H9 (cell line): ENCODE data around the gene GBP5. TPM values are rescaled to one million over a fixed set of nuclear protein-coding genes. Genes with fewer than 3 reads are reported as not detected.

Experiments
- DNase-seq: peaks from one replicate; pipeline ENCODE4 v3.0.0-alpha.2; 2017
- H2AFZ ChIP-seq: one replicate; pipeline ENCODE4 v1.6.1; 2013; ENCODE audit warnings: mild to moderate bottlenecking, low read length, control low read depth, moderate library complexity
- H2AK5ac ChIP-seq: 2 replicates; pipeline ENCODE4 v1.6.1; 2013; ENCODE audit warnings: low read length, control low read depth, mixed read lengths; ENCODE audit not compliant: insufficient read length
- H2BK120ac ChIP-seq: one replicate; pipeline ENCODE4 v1.6.1; 2013; ENCODE audit warnings: low read depth, mild to moderate bottlenecking, low read length, control low read depth, inconsistent platforms; ENCODE audit not compliant: poor library complexity, severe bottlenecking
- H2BK12ac ChIP-seq: 2 replicates; pipeline ENCODE4 v1.6.1; 2013; ENCODE audit warnings: low read length, control low read depth, mixed read lengths, low read depth; ENCODE audit not compliant: insufficient read length
- H2BK15ac ChIP-seq: 2 replicates; pipeline ENCODE4 v1.6.1; 2013; ENCODE audit warnings: low read depth, low read length, control low read depth
- H2BK20ac ChIP-seq: one replicate; pipeline ENCODE4 v1.6.1; 2013; ENCODE audit warnings: low read depth, mild to moderate bottlenecking, low read length, control low read depth, inconsistent platforms; ENCODE audit not compliant: poor library complexity, severe bottlenecking
- H2BK5ac ChIP-seq: 2 replicates; pipeline ENCODE4 v1.6.1; 2013; ENCODE audit warnings: low read length, control low read depth, mixed read lengths; ENCODE audit not compliant: insufficient read length
- H3K14ac ChIP-seq: 2 replicates; pipeline ENCODE4 v1.6.1; 2013; ENCODE audit warnings: low read length, control low read depth; ENCODE audit not compliant: insufficient read depth
- H3K18ac ChIP-seq: 2 replicates; pipeline ENCODE4 v1.6.1; 2013; ENCODE audit warnings: low read depth, mild to moderate bottlenecking, mixed read lengths, low read length, control low read depth; ENCODE audit not compliant: insufficient read length
- H3K23ac ChIP-seq: 2 replicates; pipeline ENCODE4 v1.6.1; 2013; ENCODE audit warnings: low read length, control low read depth, mixed read lengths, low read depth; ENCODE audit not compliant: insufficient read length
- H3K23me2 ChIP-seq: 2 replicates; pipeline ENCODE4 v1.6.1; 2013; ENCODE audit warnings: low read depth, mild to moderate bottlenecking, mixed read lengths, low read length, control low read depth; ENCODE audit not compliant: insufficient read length, poor library complexity, severe bottlenecking
- H3K27ac ChIP-seq: 2 replicates; pipeline ENCODE4 v1.5.1; 2013; ENCODE audit warnings: low read length, control low read depth, mixed read lengths, low read depth; ENCODE audit not compliant: insufficient read length
- H3K27me3 ChIP-seq: 2 replicates; pipeline ENCODE4 v1.6.1; 2013; ENCODE audit warnings: low read length, control low read depth, inconsistent platforms; ENCODE audit not compliant: insufficient read depth
- H3K4ac ChIP-seq: 2 replicates; pipeline ENCODE4 v1.6.1; 2013; ENCODE audit warnings: low read depth, mild to moderate bottlenecking, control low read depth, inconsistent platforms, low read length, moderate library complexity
- H3K4me1 ChIP-seq: 2 replicates; pipeline ENCODE4 v1.6.1; 2013; ENCODE audit warnings: low read length, control low read depth, inconsistent platforms; ENCODE audit not compliant: insufficient read depth
- H3K4me2 ChIP-seq: 2 replicates; pipeline ENCODE4 v1.6.1; 2013; ENCODE audit warnings: low read length, control low read depth, mixed read lengths; ENCODE audit not compliant: insufficient read length, insufficient read depth
- H3K56ac ChIP-seq: 2 replicates; pipeline ENCODE4 v1.6.1; 2013; ENCODE audit warnings: low read depth, mild to moderate bottlenecking, mixed read lengths, low read length, control low read depth; ENCODE audit not compliant: insufficient read length
- H3K79me1 ChIP-seq: 2 replicates; pipeline ENCODE4 v1.6.1; 2013; ENCODE audit warnings: low read depth, mild to moderate bottlenecking, moderate library complexity, low read length, control low read depth, inconsistent platforms; ENCODE audit not compliant: insufficient read depth, poor library complexity, severe bottlenecking
- H3K79me2 ChIP-seq: 2 replicates; pipeline ENCODE4 v1.6.1; 2013; ENCODE audit warnings: low read length, control low read depth, inconsistent platforms; ENCODE audit not compliant: insufficient read depth
- H3K9ac ChIP-seq: 2 replicates; pipeline ENCODE4 v1.6.1; 2013; ENCODE audit warnings: low read length, control low read depth, mixed read lengths; ENCODE audit not compliant: insufficient read length; ENCODE audit errors: extremely low read depth
- H3K9me3 ChIP-seq: one replicate; pipeline ENCODE4 v1.6.1; 2013; ENCODE audit warnings: low read depth, low read length, inconsistent platforms; ENCODE audit not compliant: control insufficient read depth
- H3T11ph ChIP-seq: one replicate; pipeline ENCODE4 v1.6.1; 2013; ENCODE audit warnings: mild to moderate bottlenecking, low read length, control low read depth, inconsistent platforms
- H4K20me1 ChIP-seq: one replicate; pipeline ENCODE4 v1.6.1; 2013; ENCODE audit not compliant: control insufficient read depth, insufficient read length, insufficient read depth
- H4K5ac ChIP-seq: 2 replicates; pipeline ENCODE4 v1.6.1; 2013; ENCODE audit warnings: low read depth, mild to moderate bottlenecking, mixed read lengths, low read length, control low read depth; ENCODE audit not compliant: insufficient read length
- H4K8ac ChIP-seq: replicated peaks from 2 replicates; pipeline ENCODE4 v1.6.1; 2013; ENCODE audit warnings: low read length, control low read depth, mixed read lengths, low read depth; ENCODE audit not compliant: insufficient read length
- H4K91ac ChIP-seq: 2 replicates; pipeline ENCODE4 v1.6.1; 2013; ENCODE audit warnings: low read depth, mild to moderate bottlenecking, moderate library complexity, mixed read lengths, low read length, control low read depth; ENCODE audit not compliant: insufficient read length
- H3K27ac Mint-ChIP-seq, 3 experiments: 2 replicates in 2 of 3; 3 replicates in 1 of 3; pipeline ENCODE4 v1.8.0; 2020 to 2021; ENCODE audit warnings: mixed read lengths in 3 of 3, mild to moderate bottlenecking in 1 of 3, moderate library complexity in 1 of 3
- H3K27me3 Mint-ChIP-seq: 2 replicates; pipeline ENCODE4 v1.8.0; 2021; ENCODE audit warnings: low read depth, mild to moderate bottlenecking, moderate library complexity, mixed read lengths
- H3K36me3 Mint-ChIP-seq, 3 experiments: 2 replicates in 2 of 3; 3 replicates in 1 of 3; pipeline ENCODE4 v1.8.0; 2020 to 2021; ENCODE audit warnings: low read depth in 3 of 3, mixed read lengths in 3 of 3; ENCODE audit not compliant: insufficient read depth in 1 of 3
- H3K4me1 Mint-ChIP-seq, 2 experiments: 2 replicates each; pipeline ENCODE4 v1.8.0; 2020; ENCODE audit warnings: mixed read lengths in 2 of 2
- H3K4me3 Mint-ChIP-seq, 2 experiments: 2 replicates in 1 of 2; 3 replicates in 1 of 2; pipeline ENCODE4 v1.8.0; 2020 to 2021; ENCODE audit warnings: mild to moderate bottlenecking in 2 of 2, mixed read lengths in 2 of 2, moderate library complexity in 1 of 2
- H3K9me3 Mint-ChIP-seq, 2 experiments: 2 replicates in 1 of 2; 3 replicates in 1 of 2; pipeline ENCODE4 v1.8.0; 2020; ENCODE audit warnings: mild to moderate bottlenecking in 2 of 2, mixed read lengths in 2 of 2, moderate library complexity in 1 of 2
- WGBS: extraction: QIAGEN DNeasy Blood & Tissue Kit; methylation state at CpG from one replicate; pipeline ENCODE4 v1.1.7; 2013; ENCODE audit warnings: missing lambda C conversion rate, low lambda C conversion rate, mixed read lengths; ENCODE audit not compliant: insufficient read length; ENCODE audit errors: extremely low coverage; 5-methylcytosine and 5-hydroxymethylcytosine counted together
- total RNA-seq: library from RNA; stranded (reverse); gene quantifications from 2 replicates; pipeline ENCODE4 v1.2.1, GENCODE V29; 2021
- TF ChIP-seq, protein P1 (sequence below): fragments of 200-600 bp; sonication (generic); conservative IDR thresholded peaks from 3 replicates; pipeline ENCODE4 v1.8.0; 2021; ENCODE audit warnings: antibody characterized with exemption, mild to moderate bottlenecking

Gene GBP5
- total RNA-seq, 1 experiment from 2014 or later = not detected

DNA sequence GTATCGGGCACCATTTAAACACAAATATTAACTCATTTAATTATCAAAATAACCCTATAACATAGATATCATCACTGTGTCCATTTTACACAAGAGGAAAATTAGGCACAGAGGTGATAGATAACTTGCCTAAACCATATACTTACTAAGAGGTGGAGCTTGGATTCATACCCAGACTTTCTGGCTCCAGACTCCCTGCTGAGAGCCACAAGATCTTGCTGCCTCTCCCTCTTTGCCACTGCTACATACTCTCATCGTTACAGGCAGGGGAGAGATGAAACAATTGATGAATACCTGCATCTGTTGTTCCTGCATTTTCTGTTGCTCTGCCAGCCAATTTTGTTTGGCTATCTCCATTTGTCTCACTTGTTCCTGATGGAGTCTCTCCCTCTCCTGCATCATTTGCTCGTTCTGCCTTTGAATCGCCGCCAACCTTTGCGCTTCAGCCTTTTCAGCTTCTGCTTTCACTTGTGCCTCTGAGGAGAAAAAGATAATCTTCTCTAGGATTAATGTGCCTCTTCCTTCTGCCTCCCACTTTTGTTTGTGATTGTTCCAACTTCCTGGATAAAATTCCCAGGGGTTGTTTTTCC is 10.6 kb downstream of the GBP5 start:
- H4K91ac ChIP-seq = no peak overlapping the region
- DNase-seq = no peak
- H2BK5ac ChIP-seq = no peak overlapping the region
- no peak overlapping the region for H3K14ac ChIP-seq
- H3K27me3 ChIP-seq = no peaks in the 10 kb centered on the region
- no peak overlapping the region for H2BK15ac ChIP-seq
- peaks cover 4% of the 10 kb centered on the region; the same call in 1 of the 2 replicates for H3K4me1 ChIP-seq
- H3K56ac ChIP-seq = no peak overlapping the region
- no peaks in the 10 kb centered on the region for H3K27me3 Mint-ChIP-seq
- H4K20me1 ChIP-seq = no peaks in the 10 kb centered on the region
- peaks cover 16 to 20% of the 10 kb centered on the region in 2 experiments for H3K4me1 Mint-ChIP-seq
- H4K8ac ChIP-seq = no peak overlapping the region
- H3K9me3 Mint-ChIP-seq = no peaks in the 10 kb centered on the region
- H3K23ac ChIP-seq = no peak overlapping the region
- H3K4me3 Mint-ChIP-seq = no peak overlapping the region
- TF ChIP-seq, protein P1, sequence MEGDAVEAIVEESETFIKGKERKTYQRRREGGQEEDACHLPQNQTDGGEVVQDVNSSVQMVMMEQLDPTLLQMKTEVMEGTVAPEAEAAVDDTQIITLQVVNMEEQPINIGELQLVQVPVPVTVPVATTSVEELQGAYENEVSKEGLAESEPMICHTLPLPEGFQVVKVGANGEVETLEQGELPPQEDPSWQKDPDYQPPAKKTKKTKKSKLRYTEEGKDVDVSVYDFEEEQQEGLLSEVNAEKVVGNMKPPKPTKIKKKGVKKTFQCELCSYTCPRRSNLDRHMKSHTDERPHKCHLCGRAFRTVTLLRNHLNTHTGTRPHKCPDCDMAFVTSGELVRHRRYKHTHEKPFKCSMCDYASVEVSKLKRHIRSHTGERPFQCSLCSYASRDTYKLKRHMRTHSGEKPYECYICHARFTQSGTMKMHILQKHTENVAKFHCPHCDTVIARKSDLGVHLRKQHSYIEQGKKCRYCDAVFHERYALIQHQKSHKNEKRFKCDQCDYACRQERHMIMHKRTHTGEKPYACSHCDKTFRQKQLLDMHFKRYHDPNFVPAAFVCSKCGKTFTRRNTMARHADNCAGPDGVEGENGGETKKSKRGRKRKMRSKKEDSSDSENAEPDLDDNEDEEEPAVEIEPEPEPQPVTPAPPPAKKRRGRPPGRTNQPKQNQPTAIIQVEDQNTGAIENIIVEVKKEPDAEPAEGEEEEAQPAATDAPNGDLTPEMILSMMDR = no peak
- 100% methylated on average over 1 of the region's 6 CpGs for WGBS
- H3K27ac Mint-ChIP-seq = peak overlapping the region in 1 of 3 experiments; percentile 7; a peak in 1 of 7 replicates
- H3K79me2 ChIP-seq = no peaks in the 10 kb centered on the region
- no peaks in the 10 kb centered on the region for H3K36me3 Mint-ChIP-seq
- no peak overlapping the region for H3K4me2 ChIP-seq
- H4K5ac ChIP-seq = no peak overlapping the region
- no peaks in the 10 kb centered on the region for H3K9me3 ChIP-seq
- H2AK5ac ChIP-seq = no peak overlapping the region
- no peak overlapping the region for H2BK12ac ChIP-seq
- H2BK120ac ChIP-seq = no peak overlapping the region
- H2BK20ac ChIP-seq = no peak overlapping the region
- no peak overlapping the region for H3T11ph ChIP-seq
- no peak overlapping the region for H3K9ac ChIP-seq
- H3K18ac ChIP-seq = no peak overlapping the region
- no peak overlapping the region for H3K27ac ChIP-seq
- no peak overlapping the region for H3K4ac ChIP-seq
- H3K23me2 ChIP-seq = no peaks in the 10 kb centered on the region
- H2AFZ ChIP-seq = no peak overlapping the region
- no peaks in the 10 kb centered on the region for H3K79me1 ChIP-seq
